HT1080 (cell line): Measurements from ENCODE around the gene HSD11B1L. TPM values are rescaled to one million over a fixed set of nuclear protein-coding genes. Genes with fewer than 3 reads are reported as not detected.
A peak's percentile ranks its signal among the peaks of the same experiment; 100 is the strongest.
"Not testable (repeated sequence)": the region's sequence is repeated elsewhere in the genome, so short reads cannot be mapped to it uniquely, and the experiment has no call there.

Source experiments
- DNase-seq: peaks from one replicate; pipeline ENCODE4 v3.0.0-alpha.2; 2015; ENCODE audit warnings: low read depth
- total RNA-seq: library from RNA; depleted of rRNA; stranded (reverse); fragments of >200 nt; shearing (Covaris generic); gene quantifications from 2 replicates; pipeline ENCODE4 v1.2.3, GENCODE V29; 2014; rRNA removed

The HSD11B1L gene
- total RNA-seq, 1 experiment from 2014 or later = 6.2 TPM

- DNase-seq = peak; percentile 99
These were observed 39.3 kb downstream of the HSD11B1L start, which contains the start of the genes CATSPERD and LONP1 for GRCh38 chr19:5719961-5720790. Gene CATSPERD, plus strand, starts transcription at chr19:5720637. Its CDS starts 101 bp downstream, at chr19:5720738. Gene LONP1, minus strand, starts transcription at chr19:5720146. Its CDS starts 14 bp downstream, at chr19:5720132.

GRCh38 chr19:5727453-5728050, 46.7 kb downstream of the HSD11B1L start:
- DNase-seq = no peak

GRCh38 chr19:5733172-5733571, 52.3 kb downstream of the HSD11B1L start:
- DNase-seq = not testable (repeated sequence)

Other genes with a start within 250 kb of the HSD11B1L start
- gene ZNRF4, start 225.6 kb upstream of the HSD11B1L start, total RNA-seq = not detected in 2 replicates
- gene TINCR, start 113.1 kb upstream of the HSD11B1L start, total RNA-seq = 0.10 TPM in 1 of 2 replicates, not detected in the other
- gene SAFB2, start 58.3 kb upstream of the HSD11B1L start, total RNA-seq = 32.7 and 33.2 TPM in 2 replicates
- 33.5 and 63.9 TPM in 2 replicates for gene SAFB, start 57.9 kb upstream of the HSD11B1L start, total RNA-seq
- gene MICOS13, start 511 bp upstream of the HSD11B1L start, total RNA-seq = 234 and 256 TPM in 2 replicates
- 1,434 and 2,039 TPM in 2 replicates for gene RPL36, start 9.3 kb downstream of the HSD11B1L start, total RNA-seq
- 139 and 153 TPM in 2 replicates for gene LONP1, start 39.1 kb downstream of the HSD11B1L start, total RNA-seq
- gene CATSPERD, start 39.6 kb downstream of the HSD11B1L start, total RNA-seq = 0.20 TPM in 1 of 2 replicates, not detected in the other
- gene PRR22, start 103.7 kb downstream of the HSD11B1L start, total RNA-seq = 4.1 and 5.9 TPM in 2 replicates
- 56.5 and 71.8 TPM in 2 replicates for gene DUS3L, start 110.1 kb downstream of the HSD11B1L start, total RNA-seq
- 0.53 TPM in 1 of 2 replicates, not detected in the other for gene NRTN, start 124.0 kb downstream of the HSD11B1L start, total RNA-seq
- gene FUT6, start 158.7 kb downstream of the HSD11B1L start, total RNA-seq = not detected in 2 replicates
- gene FUT3, start 170.4 kb downstream of the HSD11B1L start, total RNA-seq = not detected in 2 replicates
- not detected in 2 replicates for gene FUT5, start 189.5 kb downstream of the HSD11B1L start, total RNA-seq
- gene NDUFA11, start 222.8 kb downstream of the HSD11B1L start, total RNA-seq = 220 and 283 TPM in 2 replicates
- gene VMAC, start 223.8 kb downstream of the HSD11B1L start, total RNA-seq = 0.90 and 1.3 TPM in 2 replicates
- gene CAPS, start 233.2 kb downstream of the HSD11B1L start, total RNA-seq = 0.71 and 0.73 TPM in 2 replicates